GM04504 (cell line): ENCODE measurements around the gene SLC28A1.

Source experiments
- DNase-seq: peaks from one replicate; pipeline ENCODE4 v3.0.0-alpha.2; 2012; ENCODE audit warnings: low read depth

Gene SLC28A1

GRCh38 chr15:84886211-84886983 lies 1.9 kb downstream of the SLC28A1 start:
- DNase-seq: no peak

- DNase-seq: no peak
Measured at GRCh38 chr15:84886984-84887299, 2.5 kb downstream of the SLC28A1 start.

GRCh38 chr15:84887938-84888337 lies 3.5 kb downstream of the SLC28A1 start:
- DNase-seq: no peak

GRCh38 chr15:84888639-84889038 lies 4.2 kb downstream of the SLC28A1 start:
- no peak for DNase-seq

- DNase-seq: no peak
Measured at GRCh38 chr15:84889313-84889990, 5.0 kb downstream of the SLC28A1 start.

- no peak for DNase-seq
Measured at GRCh38 chr15:84889991-84890669, 5.7 kb downstream of the SLC28A1 start.

GRCh38 chr15:84890670-84891162 lies 6.3 kb downstream of the SLC28A1 start:
- DNase-seq: no peak

GRCh38 chr15:84891339-84891738 lies 6.9 kb downstream of the SLC28A1 start:
- DNase-seq: no peak

- no peak for DNase-seq
Measured at GRCh38 chr15:84892786-84893307, 8.4 kb downstream of the SLC28A1 start.

- no peak for DNase-seq
Measured at GRCh38 chr15:84893607-84894006, 9.1 kb downstream of the SLC28A1 start.

- no peak for DNase-seq
Measured at GRCh38 chr15:84894736-84895425, 10.4 kb downstream of the SLC28A1 start.

- no peak for DNase-seq
Measured at GRCh38 chr15:84898761-84899160, 14.3 kb downstream of the SLC28A1 start.

- DNase-seq: no peak
Measured at GRCh38 chr15:84899750-84900149, 15.3 kb downstream of the SLC28A1 start.

- no peak for DNase-seq
Measured at GRCh38 chr15:84901540-84901939, 17.1 kb downstream of the SLC28A1 start.

GRCh38 chr15:84903751-84904150 lies 19.3 kb downstream of the SLC28A1 start:
- DNase-seq: no peak

- no peak for DNase-seq
Measured at GRCh38 chr15:84904419-84904818, 20.0 kb downstream of the SLC28A1 start.

- no peak for DNase-seq
Measured at GRCh38 chr15:84905016-84905916, 20.8 kb downstream of the SLC28A1 start.

GRCh38 chr15:84907731-84908130 lies 23.3 kb downstream of the SLC28A1 start:
- no peak for DNase-seq

GRCh38 chr15:84908564-84908963 lies 24.1 kb downstream of the SLC28A1 start:
- no peak for DNase-seq

GRCh38 chr15:84909029-84909428 lies 24.6 kb downstream of the SLC28A1 start:
- DNase-seq: no peak

- no peak for DNase-seq
Measured at GRCh38 chr15:84909782-84910181, 25.3 kb downstream of the SLC28A1 start.
